DMS 273 treated with DMSO at 0.1 percent for 48 hours (cell line): ENCODE measurements around the gene CNNM1.

Experiments used
- DNase-seq: peaks from one replicate; lab custom pipeline; 2025; lab: John Stamatoyannopoulos, UW

Gene CNNM1

DNA sequence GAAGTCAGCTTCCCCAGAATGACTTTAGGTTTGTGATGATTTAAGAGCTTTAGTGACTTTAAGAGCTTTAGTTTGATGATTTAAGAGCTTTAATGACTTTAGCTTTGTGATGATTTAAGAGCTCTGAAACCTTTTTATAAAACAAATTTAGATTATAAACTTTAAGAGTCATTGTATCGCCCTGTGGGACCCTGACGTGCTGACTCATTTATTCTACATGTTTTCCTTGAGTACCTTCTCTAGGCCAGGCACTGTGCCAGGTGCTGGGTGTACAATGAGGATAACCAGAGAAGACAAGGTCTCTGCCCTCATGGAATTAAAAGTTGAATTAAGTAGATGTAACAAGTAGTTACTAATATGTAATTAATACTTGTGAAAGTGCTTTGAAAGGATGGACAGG is 45.4 kb downstream of the CNNM1 start:
- DNase-seq = no peak

DNA sequence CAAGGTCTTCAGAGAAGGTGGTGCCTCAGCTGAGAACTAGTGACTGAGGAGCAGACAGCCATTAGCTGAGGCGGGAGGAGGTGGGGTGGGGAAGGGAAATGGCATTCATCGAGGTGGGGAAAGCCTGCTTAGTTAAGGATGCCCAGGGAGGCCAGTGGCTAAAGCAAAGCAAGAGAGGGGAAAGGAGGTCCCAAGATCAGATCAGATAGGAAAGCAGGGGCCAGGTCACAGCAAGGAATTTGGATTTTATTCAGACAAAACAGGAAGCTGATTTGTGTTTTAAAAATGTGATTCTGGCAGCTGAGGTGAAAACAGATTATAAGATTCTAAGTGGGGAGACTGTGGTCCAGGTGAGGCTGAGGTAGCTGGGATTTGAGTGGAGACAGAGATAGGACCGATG is 45.8 kb downstream of the CNNM1 start:
- DNase-seq = no peak

DNA sequence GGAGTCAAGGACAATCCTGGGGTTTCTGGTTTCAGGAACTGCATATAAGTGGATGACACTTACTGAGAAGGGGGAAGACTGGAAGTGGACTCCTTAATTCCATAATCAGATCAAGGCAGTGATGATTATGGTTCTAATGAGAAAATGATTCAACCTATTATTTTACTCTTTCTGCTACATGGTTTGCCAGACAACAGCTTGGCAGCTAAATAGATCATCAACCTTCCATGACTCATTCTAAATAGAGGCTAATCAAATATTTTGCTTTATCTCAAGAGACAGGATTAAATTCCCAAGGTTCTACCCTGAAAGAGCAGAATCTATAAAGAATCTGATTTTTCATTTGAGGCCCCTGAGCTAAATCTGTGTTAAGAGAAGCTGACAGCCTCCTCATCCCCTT is 46.3 kb downstream of the CNNM1 start:
- DNase-seq = no peak

DNA sequence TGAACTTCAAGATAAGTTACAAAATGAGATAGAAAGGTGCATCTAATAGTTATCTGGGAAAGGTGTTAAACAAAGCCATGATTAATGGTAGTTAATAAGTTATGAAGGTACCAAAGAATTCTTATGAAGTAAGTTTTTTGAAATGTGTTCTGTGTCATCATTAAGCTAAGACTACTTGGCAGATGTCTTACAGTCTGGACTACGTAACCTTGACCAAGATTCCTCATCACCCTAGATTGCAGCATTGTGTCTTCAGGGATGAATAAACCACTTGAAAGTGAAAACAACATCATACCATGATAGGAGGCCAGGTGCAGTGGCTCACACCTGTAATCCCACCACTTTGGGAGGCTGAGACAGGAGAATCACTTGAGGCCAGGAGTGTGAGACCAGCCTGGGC is 53.0 kb downstream of the CNNM1 start:
- DNase-seq = no peak

DNA sequence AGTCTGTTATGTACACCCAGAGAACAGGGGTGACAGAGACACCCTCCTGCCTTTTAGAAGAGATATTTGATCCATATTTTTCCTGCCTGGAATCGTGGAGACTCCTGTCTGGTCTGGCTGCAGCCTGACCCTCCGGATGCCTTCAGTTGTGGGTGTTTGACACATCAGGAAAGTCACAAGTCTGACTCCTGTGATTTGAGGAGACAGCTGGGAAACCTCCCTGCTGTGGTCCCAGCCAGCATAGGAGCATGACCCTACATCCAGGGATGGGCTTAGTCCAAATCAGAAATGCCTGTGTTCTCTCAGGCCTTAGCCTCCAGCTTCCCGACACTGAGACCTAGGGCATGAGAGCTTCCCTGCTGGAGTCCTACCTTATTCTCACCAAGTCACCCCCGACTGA is 57.9 kb downstream of the CNNM1 start:
- DNase-seq = no peak

DNA sequence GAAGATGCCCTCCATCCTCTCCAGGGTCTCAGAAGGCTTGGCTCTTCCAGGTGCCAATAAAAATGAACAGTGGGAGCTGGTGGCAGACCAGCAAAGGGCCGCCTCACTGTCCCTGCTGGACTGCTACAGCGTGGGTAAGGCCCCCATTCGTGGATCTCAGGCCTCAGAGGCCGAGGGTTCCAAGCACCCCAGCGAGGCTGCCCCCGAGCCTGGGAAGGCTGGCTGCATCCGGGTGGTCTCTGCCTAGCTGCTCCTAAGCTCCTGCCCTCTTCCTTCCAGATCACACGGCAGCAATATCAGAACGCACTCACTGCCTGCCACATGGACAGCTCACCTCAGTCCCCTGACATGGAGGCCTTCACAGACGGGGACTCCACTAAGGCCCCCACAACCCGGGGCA is 58.4 kb downstream of the CNNM1 start:
- DNase-seq = no peak

DNA sequence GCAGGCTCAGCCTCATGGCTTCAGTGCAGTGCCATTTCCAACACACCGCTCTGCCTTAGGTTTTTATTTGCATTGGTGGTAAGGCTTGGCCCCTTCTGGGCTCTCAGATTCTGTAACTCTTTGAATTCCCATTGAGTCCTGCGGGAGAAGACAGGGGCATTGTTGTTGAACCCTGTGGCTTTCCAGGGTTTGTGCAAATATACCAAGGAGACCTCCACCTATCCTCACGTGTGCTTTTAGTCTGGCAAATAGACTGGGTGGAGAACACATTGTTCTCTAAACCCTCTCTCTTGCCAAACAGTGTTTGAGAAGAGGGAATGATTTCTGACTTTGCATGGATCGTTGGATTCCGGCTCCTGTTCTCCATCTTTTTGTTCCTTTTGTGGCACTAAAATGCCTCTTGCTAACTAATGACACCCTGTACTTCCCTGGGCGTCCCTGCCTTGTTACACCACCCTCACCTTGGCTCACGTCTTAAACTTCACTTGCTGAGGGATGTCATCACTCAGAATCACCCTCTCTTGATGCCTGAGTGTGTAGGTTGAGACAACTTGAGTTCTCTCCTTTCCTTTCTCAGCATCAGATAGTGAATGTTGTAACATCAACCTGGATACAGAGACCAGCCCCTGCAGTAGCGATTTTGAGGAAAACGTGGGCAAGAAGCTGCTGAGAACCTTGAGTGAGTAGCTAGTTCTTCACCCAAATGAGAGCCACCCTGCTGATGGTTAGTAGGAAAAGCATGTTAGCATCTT is 60.7 kb downstream of the CNNM1 start:
- DNase-seq = no peak

DNA sequence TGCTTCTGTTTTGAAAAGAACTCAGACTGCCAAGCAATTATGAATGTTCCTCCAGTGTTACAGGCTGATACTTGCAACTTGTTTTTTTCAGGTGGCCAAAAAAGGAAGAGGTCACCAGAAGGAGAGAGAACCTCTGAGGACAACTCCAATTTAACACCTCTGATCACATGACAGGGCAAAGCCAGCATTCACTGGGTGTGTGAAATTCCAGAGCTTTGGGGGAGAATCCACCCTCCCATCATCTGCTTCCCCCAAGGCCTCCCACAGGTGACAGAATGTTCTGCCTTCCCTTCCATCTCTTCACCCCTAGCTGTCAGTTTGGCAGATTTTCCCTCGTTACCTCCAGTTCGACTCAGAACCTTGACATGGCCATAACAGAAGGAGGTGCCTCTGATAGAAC is 62.2 kb downstream of the CNNM1 start:
- DNase-seq = no peak

DNA sequence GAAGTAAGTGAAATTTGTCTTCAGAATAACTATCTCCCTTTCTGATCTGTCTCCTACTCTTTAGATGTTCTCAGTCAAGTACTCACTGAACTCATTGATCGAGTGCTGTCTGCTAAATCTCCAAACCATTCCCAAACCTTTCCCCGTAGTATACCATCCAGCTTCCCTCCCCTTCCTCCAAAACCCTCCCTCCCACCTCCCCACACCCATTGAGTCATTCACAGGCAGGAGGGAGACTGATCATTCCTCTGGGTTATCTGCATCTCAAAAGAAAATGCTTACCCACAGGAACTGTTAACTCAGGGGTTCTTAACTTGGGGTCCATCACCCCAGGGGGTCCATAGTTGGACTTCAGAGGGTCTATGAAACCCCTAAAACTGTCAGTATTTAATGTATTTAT is 63.9 kb downstream of the CNNM1 start:
- no peak for DNase-seq

DNA sequence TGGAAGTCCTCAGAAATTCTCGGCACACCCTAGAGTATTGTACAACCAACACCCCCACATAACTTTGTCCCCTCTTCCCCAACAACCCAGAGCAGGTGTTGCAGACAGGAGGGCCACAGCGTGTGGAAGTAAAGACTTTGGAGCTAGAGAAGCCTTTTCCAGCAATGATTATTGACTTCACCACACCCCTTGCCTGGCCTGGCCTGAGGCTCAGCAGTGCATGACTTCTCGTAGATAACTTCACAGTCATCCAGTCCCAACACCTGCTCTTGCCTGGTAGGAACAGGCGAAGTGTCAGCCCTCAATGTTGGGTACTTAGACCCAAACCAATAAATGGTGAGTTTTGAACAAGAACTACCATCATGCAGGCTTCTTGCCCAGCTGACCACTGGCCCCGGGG is 64.5 kb downstream of the CNNM1 start:
- no peak for DNase-seq

DNA sequence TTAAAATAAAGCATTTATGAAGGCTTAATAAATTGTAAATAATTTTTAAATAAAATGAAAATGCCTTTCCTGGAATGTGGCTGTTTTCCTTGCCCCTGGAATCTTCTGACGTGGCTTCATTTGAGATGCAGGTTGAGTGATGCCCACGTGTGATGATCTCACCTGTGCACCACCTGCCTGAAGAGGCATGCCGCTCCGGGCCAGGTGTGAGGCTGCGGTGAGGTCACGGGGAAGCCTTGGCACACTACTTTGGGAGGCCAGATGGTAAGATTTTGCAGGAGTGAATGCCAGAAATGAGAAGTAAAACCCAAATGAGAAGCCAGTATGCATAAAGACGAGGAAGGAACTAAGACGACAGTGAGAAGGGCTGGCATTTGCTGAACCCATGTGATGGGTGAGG is 65.1 kb downstream of the CNNM1 start:
- no peak for DNase-seq

DNA sequence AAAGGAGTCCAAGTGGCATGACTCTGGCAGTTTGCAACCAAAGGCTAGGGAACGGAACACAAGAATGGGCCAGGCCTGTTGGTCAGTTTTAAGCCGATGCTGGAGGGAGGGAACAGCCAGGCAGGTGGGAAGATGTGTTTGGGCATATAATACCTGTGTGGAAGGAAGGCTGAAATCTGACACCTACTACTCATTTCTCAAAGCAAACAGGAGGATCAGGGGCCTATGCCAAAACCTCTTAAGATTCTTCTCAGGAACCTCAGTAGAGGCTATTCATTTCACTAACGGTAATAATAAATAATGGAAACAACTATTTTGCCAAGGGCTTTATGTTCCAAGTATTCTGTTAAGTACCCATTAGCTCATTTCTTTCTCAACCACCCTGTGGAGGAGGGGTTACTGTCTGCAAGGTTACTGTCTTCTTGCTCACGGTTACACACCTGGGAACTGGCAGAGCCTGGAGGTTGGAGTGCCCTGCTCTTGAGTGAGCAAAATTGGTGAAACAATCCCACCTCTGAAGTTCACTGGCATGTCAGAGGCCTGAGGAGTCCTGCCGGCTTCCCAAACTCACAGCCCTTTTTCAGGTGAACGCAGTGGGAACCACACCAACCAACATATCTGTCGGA is 65.7 kb downstream of the CNNM1 start:
- no peak for DNase-seq

DNA sequence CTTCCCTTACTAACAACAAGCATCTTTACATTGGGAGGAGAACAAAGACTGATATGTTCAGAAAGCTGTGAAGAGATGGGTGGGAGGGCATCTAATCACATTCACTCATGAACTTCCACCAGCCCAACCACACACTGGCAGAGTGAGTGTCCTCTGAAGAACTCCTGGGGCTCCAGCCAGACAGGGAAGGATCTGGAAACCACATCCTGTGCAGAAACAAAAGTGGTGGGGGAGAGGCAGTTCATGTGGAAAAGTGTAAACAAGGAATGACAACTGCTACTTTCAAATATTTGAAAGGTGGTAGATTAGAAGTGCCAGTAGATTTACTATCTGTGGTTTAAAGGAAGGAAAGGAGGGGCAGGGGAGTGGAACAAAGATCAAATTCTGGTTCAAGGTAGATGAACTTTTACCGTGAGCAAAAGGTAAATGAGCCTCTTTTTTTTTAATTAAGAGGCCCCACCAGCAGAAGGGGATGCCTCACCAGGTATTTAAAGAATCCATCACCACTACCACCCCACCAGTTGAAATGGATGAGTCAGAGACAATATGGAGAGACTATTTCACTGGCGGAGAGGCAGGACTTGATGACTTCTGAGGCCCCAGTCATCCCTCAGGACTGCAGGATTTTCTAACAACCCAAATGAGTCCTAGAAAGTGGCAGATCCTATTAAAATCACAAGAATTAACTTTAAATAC is 66.7 kb downstream of the CNNM1 start:
- DNase-seq = no peak

DNA sequence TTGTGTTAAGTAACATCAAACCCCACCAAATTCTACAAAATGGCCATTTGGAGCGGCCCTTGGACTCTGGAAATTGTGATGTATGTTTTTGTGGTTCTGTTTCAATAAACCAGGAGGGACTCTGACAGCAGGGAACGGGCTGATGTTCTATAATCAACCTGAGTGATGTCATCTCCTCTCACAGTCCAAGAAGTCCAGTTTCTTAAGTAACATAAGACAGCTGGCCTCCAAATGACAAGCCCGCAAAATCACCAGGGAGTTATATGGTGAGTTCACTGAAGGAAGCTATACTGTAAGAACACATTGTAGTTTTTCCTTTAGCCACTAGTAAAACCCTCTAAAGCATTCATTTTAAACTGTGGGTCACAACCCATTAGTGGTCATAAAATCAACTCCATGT is 67.3 kb downstream of the CNNM1 start:
- no peak for DNase-seq

DNA sequence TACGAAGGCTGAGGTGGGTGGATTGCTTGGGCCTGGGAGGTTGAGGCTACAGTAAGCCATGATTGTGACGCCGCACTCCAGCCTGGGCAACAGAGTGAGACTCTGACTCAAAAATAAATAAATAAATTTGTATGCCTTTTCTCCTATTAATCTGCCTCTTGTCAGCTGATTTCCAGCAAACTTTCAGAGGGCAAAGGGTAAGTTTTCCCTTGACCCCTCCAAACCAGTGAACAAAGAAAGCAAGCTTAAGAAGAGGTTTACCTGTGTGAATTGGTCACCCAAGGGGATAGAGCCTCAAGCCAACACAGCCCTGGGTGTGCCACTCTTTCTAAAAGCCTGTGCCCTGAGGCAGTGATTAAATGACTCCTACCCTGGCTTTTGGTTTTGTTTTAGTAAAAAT is 70.5 kb downstream of the CNNM1 start:
- no peak for DNase-seq

DNA sequence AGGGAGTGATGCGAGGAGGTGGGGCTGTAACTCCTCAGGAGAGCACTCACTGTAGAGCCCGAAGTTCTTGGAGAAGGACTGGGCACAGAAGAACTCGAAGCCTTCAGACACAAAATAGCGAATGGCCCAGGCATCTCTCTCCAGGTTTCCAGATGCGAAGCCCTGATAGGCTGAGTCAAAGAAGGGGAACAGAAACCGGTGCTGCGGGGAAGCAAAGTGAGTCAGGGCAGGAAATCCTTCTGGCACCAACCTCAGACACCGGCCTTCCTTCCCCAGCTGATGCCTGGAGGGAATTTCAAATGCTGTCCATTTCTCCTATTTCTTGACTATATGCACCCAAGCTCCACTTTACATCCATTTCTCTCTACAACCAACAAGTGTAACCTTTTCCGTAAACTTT is 74.5 kb downstream of the CNNM1 start:
- DNase-seq = no peak

DNA sequence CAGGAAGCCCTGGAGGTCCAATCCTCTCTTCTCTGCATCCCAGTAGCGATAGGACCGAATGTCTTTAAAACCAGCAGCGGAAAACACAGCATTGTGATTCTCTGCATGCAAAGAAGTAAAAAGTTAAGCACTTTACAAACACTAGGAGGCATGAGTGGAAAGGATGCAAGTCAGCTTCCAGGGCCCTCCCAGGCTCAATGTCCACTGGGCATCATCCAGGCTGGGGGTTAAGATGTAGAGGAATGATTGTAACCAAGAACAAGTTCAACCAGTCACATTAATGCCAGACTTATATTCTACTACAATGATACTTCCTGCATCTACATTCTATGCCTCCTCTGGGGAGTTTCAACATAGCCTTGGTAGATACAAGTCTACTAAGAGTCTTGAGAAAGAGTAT is 77.0 kb downstream of the CNNM1 start:
- no peak for DNase-seq

DNA sequence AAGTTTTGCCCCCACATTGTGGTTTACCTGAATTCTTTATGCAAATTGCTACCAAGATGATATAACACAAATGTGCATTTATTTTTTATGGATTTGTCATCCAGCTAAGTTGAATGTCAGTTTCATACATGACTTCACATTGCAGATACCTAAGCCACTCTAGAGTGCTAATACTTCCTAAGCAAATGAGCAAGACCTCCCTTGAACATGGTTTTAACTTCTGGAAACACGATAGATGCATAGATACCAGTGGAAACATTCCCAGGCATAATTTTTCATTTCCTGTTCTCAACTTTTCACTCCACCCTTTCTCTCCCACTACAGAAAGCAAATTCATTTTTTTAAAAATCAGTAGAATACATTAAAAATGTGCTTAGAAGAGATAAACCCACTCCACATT is 81.0 kb downstream of the CNNM1 start:
- no peak for DNase-seq

DNA sequence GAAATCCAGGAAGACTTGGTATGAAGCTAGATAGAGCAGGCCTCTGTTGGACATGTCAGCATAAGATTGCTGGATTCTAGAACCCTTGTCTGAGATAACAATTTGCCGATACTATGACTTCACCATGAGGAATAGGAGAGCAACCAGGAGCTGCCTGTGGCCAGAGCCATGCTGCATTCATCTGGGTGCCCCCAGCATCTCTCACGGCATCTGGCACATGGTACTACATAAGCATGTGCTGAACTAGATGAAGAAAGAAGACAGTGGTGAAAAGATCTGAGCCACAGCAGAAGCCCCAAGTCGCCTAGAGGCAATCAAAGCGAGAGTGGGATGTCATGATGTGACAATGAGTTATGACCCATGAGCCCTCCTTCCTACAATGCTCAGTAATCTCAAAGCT is 81.7 kb downstream of the CNNM1 start:
- no peak for DNase-seq

DNA sequence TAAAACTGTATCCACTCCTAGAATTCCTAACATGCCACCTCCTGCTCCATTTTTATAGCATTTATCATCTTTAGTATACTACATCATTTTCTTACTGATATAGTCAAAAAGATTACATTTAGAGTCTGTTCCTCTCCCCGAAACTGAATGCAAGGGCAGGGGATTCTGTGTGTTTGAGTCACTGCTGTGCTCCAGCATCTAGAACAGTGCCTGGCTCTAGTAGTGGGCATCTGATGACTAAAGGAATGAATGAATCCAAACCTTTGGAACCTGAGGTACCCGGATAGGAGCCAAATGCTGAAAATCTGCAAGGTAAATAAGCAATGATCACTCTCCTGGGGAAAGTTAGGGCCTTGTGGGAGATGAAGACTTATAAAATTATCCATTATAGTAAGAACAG is 82.4 kb downstream of the CNNM1 start:
- no peak for DNase-seq

DNA sequence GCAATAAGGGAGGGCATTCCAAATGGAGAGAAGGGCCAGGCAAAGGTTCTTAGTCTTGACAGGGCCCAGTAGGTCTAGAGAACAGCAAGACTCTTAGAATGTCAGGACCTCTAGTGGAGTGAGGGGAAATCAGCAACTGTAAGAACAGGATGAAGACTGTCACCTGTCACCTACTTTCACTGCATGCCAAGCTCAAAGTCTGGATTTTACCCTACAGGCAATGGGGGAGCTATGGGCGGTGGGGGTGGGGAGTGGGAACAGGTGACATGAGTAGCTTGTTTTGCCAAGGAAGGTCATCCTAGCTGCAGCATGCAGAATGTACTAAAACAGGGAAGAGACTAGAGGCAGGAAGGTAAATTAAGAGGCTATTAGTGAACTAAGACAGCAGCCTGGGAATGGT is 82.9 kb downstream of the CNNM1 start:
- no peak for DNase-seq

DNA sequence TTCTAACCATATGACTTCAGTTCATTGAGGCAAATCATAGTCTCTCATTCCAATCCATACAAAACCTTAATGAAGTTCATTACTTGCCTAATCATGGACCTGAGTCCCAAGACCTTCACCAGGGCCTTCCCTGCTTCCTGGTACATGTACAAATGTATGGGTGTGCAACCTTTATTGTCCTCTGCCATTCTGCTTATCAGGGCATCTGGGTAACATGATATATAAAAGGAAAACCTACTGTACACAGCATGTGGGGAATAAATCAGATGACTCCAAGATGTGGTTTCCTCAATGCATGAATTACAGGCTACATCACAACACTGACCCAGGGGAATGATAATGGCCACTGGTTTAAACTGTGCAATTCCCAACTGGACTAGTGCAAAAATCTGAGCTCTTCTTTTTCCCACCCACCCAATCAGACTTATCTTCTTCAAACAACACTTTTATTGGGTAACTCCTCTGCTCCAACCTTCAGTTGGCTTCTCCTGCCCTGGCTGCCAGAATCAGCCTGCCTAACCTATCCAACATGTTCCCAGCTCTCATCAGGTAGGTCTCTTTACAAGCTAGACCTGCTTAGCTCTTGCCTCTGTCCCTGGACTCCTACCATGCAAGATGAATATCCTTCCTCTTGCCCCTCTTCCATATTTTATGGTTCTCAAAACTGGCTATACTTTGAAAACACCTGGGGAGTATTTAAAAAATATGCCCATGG is 89.9 kb downstream of the CNNM1 start:
- no peak for DNase-seq

DNA sequence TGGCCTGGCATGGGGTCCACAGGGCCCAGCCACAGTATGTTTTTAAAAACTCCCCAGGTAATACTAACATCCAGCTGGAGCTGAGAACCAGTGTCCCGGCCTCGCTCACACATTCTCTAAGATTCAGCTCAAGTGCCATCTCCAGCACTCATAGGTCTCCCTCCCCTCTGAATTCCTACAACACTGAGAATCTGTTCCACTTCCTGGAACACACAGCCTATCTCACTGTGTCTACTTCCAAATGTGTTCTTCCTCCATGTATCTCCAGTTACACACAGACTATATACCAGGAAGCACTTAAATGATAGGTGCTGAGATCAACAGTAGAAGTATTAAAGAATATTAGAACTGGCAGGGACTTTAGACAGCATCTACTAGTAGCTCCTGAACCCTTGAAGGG is 90.5 kb downstream of the CNNM1 start:
- DNase-seq = no peak
